Fibroblast of lung (primary cell): ENCODE results near the gene MAP1B. TPM values are rescaled to one million over a fixed set of nuclear protein-coding genes. Genes with fewer than 3 reads are reported as not detected.

Source experiments
- DNase-seq, 2 donors: peaks; one replicate each; pipeline versions ENCODE4 v3.0.0 to v3.0.0-alpha.2; 2010; ENCODE audit warnings: low read depth in 2 of 2
- H2AFZ ChIP-seq: 2 replicates; pipeline ENCODE4 v1.5.1; 2012; ENCODE audit warnings: low read length, control low read depth, inconsistent platforms
- H3K27ac ChIP-seq: 2 replicates; pipeline ENCODE4 v1.5.1; 2011; ENCODE audit warnings: low read length, control low read depth; ENCODE audit not compliant: insufficient read depth
- H3K27me3 ChIP-seq: 2 replicates; pipeline ENCODE4 v1.5.1; 2011; ENCODE audit warnings: mild to moderate bottlenecking, low read length; ENCODE audit not compliant: control insufficient read depth, insufficient read depth
- H3K36me3 ChIP-seq: 2 replicates; pipeline ENCODE4 v1.5.1; 2011; ENCODE audit warnings: low read length; ENCODE audit not compliant: control insufficient read depth, insufficient read depth
- H3K4me1 ChIP-seq: 2 replicates; pipeline ENCODE4 v1.5.1; 2011; ENCODE audit warnings: low read length; ENCODE audit not compliant: control insufficient read depth, insufficient read depth; ENCODE audit errors: extremely low read depth
- H3K4me2 ChIP-seq: 2 replicates; pipeline ENCODE4 v1.5.1; 2011; ENCODE audit warnings: low read length, control low read depth; ENCODE audit not compliant: insufficient read depth; ENCODE audit errors: extremely low read depth
- H3K4me3 ChIP-seq, 4 experiments: fragments of 200-600 bp in 1 of 4; sonication (generic) in 1 of 4; replicated peaks in 1 of 4; 2 replicates each; pipeline ENCODE4 v1.5.1; 2011 to 2016; ENCODE audit warnings: low read length in 4 of 4, low read depth in 3 of 4, mild to moderate bottlenecking in 3 of 4, control low read depth in 2 of 4, inconsistent platforms in 1 of 4, mixed read lengths in 1 of 4; ENCODE audit not compliant: insufficient read depth in 1 of 4; ENCODE audit errors: control extremely low read depth in 1 of 4
- H3K79me2 ChIP-seq: 2 replicates; pipeline ENCODE4 v1.5.1; 2012; ENCODE audit warnings: mild to moderate bottlenecking, low read length, inconsistent platforms; ENCODE audit not compliant: control insufficient read depth, insufficient read depth
- H3K9ac ChIP-seq: 2 replicates; pipeline ENCODE4 v1.5.1; 2011; ENCODE audit warnings: mild to moderate bottlenecking, low read length, control low read depth; ENCODE audit not compliant: insufficient read depth
- H3K9me3 ChIP-seq: 2 replicates; pipeline ENCODE4 v1.5.1; 2012; ENCODE audit warnings: low read depth, low read length; ENCODE audit not compliant: control insufficient read depth, insufficient read depth
- H4K20me1 ChIP-seq: 2 replicates; pipeline ENCODE4 v1.5.1; 2011; ENCODE audit warnings: low read length; ENCODE audit not compliant: control insufficient read depth, insufficient read depth; ENCODE audit errors: extremely low read depth
- CTCF ChIP-seq, 2 donors: IDR thresholded peaks in 1 of 2; conservative IDR thresholded peaks in 1 of 2; 1 replicate in 1 of 2; 2 replicates in 1 of 2; pipeline ENCODE4 v1.5.1; 2011 to 2012; ENCODE audit warnings: low read length in 2 of 2, control low read depth in 1 of 2, inconsistent platforms in 1 of 2, low read depth in 1 of 2, mild to moderate bottlenecking in 1 of 2
- EZH2 ChIP-seq: IDR thresholded peaks from 2 replicates; pipeline ENCODE4 v1.5.1; 2012; ENCODE audit warnings: low read length, control low read depth, mild to moderate bottlenecking; ENCODE audit errors: missing control alignments
- polyA plus RNA-seq, 2 donors: library from polyadenylated mRNA; depleted of rRNA in 1 of 2; stranded (reverse) in 1 of 2; unstranded in 1 of 2; fragments of >200 nt; gene quantifications; 2 replicates each; pipeline ENCODE4 v1.2.1, GENCODE V29; 2011 to 2012; ENCODE audit warnings: missing spikeins in 1 of 2
- total RNA-seq: library from RNA; depleted of rRNA; stranded (reverse); fragments of >200 nt; gene quantifications from 2 replicates; pipeline ENCODE4 v1.2.1, GENCODE V29; 2014

MAP1B gene
- total and polyA plus RNA-seq, 2 donors (not counting 1 experiment from before 2014, with no cell fraction given) = 83.4 to 109 TPM

DNA sequence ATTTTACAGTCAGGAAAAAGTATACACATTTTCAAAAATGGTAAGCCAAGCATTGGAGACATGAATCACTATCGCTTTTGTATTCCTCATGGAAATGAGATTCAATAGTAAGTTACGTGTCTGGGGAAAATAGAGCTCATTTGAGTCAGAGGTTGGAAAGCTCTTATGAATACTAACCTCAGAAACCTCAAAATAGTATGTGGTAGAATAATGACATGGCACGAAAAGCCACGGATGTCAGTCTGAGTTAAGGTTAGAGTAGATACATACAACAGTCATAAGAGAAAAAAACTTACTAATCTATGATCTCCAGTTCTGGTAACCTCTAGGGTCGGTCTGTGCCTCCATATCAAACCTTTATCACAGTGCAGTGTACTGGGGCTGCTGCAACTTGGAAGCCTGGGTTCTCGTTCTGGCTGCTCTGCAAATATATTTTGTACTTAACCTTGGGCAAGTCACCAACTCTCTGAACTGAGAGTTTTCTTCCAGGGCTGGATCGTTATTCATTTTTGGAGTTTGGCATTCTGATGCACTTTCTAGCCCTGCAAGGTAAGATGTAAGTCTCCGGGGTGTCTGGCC, 31.8 kb downstream of the MAP1B start:
- peak overlapping the region; percentile 51 for H3K4me2 ChIP-seq
- H2AFZ ChIP-seq = no peak overlapping the region
- peaks cover 36% of the 10 kb centered on the region for H3K4me1 ChIP-seq
- H4K20me1 ChIP-seq = no peaks in the 10 kb centered on the region
- H3K9me3 ChIP-seq = no peaks in the 10 kb centered on the region
- peak overlapping the region in 1 of 4 experiments; percentile 7 for H3K4me3 ChIP-seq
- peaks cover 54% of the 10 kb centered on the region for H3K79me2 ChIP-seq
- peak overlapping the region; percentile 21 for H3K27ac ChIP-seq
- no peak overlapping the region for H3K9ac ChIP-seq
- peak; percentile 92 to 98 for DNase-seq
- peaks cover 3% of the 10 kb centered on the region for H3K36me3 ChIP-seq
- no peaks in the 10 kb centered on the region for H3K27me3 ChIP-seq
- TF ChIP-seq CTCF (conservative IDR thresholded peaks at IDR 0.05 in 1 of 2, IDR thresholded peaks at IDR 0.05 in 1 of 2; ENCODE audit: low read depth in 1 of 2, low read length in 2 of 2) = no peak
- TF ChIP-seq EZH2 = no peak

GRCh38 chr5:72140711-72141110, 33.4 kb downstream of the MAP1B start:
- Histone ChIP-seq H3K9me3 (no peaks in the 10 kb centered on the region), H3K36me3 (peaks cover 3% of the 10 kb centered on the region), H3K27me3 (no peaks in the 10 kb centered on the region), H2AFZ (no peak overlapping the region), H3K4me3 (no peak overlapping the region), H3K27ac (peak overlapping the region; percentile 66), H4K20me1 (no peaks in the 10 kb centered on the region), H3K9ac (no peak overlapping the region), H3K4me2 (no peak overlapping the region), H3K4me1 (peaks cover 36% of the 10 kb centered on the region), H3K79me2 (peaks cover 54% of the 10 kb centered on the region)
- no peak for DNase-seq
- TF ChIP-seq EZH2 = no peak
- no peak for TF ChIP-seq CTCF (conservative IDR thresholded peaks at IDR 0.05 in 1 of 2, IDR thresholded peaks at IDR 0.05 in 1 of 2; ENCODE audit: low read depth in 1 of 2, low read length in 2 of 2)

DNA sequence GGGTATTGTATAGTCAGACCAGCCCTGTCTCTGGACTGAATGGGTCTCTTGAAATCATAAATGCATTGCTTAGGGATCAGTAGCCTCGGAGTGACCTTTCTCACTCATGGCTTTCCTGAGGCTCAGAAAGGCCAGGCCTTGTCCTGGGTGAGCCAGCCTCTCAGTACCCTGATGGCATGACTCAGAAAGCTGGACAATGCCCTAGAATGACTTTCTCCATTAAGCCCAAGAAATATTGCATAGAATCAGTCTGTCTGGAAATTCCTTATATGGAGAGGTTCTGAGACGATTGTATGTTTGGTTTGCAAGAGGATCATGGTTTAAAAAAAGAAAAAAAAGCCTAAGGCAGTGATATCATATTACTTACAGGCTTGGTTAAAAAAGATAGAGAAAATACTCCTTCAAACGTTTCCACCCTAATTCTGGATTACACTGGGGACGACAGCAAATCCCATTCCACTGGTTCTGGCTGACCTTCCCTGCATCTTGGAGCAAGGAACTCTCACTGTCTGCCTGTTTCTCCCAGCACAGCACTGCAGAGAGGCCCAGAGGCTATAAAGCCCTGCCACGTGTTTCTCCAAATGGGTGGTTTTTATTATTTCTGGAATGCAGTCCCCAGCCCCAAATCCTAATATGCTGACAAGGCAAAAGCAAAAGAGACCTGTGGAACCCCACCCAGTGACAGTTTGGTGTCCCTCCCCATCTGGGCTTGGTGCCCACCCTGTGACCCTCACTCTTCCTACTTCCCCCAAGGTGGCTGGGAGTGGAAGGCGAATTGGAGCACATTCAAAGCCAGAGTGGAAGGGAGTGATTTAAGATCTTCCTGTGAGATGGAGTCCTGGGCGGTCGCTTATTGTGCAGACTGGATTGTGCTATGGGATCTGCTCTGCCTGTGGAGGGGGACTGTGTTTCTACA, 34.4 kb downstream of the MAP1B start:
- H3K4me3 ChIP-seq = no peak overlapping the region
- H3K79me2 ChIP-seq = peaks cover 52% of the 10 kb centered on the region

More for the DNA sequence above, 34.4 kb downstream of the MAP1B start:
- TF ChIP-seq CTCF (conservative IDR thresholded peaks at IDR 0.05 in 1 of 2, IDR thresholded peaks at IDR 0.05 in 1 of 2; ENCODE audit: low read depth in 1 of 2, low read length in 2 of 2) = no peak
- TF ChIP-seq EZH2 = no peak
- Histone ChIP-seq H3K9me3 (no peaks in the 10 kb centered on the region), H3K4me2 (peak overlapping the region; percentile 33), H3K36me3 (peaks cover 3% of the 10 kb centered on the region), H2AFZ (no peak overlapping the region), H3K27me3 (no peaks in the 10 kb centered on the region), H3K4me1 (peaks cover 36% of the 10 kb centered on the region), H4K20me1 (no peaks in the 10 kb centered on the region), H3K27ac (peak overlapping the region; percentile 66), H3K9ac (no peak overlapping the region)
- peak; percentile 94 to 98 for DNase-seq
